ENCODE measurements around the gene BTNL2.

DNA sequence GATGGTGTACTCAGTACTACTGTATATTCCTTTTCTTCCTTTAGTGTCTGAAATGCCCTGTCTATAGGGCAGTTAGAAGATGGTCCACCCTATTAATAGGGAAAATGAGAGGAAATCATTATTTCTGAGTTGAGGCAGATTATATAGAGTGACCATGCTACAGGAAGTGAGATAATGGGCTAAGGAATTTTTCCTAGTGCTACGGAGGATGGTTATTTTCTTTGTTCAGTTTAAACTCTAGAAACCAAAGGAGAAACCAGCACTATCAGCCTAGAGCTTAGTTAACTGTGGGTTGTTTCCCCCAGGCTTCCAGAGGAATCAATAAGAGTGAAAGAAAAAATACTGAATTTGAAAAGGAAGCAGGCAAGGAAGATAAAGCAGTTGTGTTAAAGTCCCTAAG is 35.8 kb downstream of the BTNL2 start:
- TF ChIP-seq, protein P1, sequence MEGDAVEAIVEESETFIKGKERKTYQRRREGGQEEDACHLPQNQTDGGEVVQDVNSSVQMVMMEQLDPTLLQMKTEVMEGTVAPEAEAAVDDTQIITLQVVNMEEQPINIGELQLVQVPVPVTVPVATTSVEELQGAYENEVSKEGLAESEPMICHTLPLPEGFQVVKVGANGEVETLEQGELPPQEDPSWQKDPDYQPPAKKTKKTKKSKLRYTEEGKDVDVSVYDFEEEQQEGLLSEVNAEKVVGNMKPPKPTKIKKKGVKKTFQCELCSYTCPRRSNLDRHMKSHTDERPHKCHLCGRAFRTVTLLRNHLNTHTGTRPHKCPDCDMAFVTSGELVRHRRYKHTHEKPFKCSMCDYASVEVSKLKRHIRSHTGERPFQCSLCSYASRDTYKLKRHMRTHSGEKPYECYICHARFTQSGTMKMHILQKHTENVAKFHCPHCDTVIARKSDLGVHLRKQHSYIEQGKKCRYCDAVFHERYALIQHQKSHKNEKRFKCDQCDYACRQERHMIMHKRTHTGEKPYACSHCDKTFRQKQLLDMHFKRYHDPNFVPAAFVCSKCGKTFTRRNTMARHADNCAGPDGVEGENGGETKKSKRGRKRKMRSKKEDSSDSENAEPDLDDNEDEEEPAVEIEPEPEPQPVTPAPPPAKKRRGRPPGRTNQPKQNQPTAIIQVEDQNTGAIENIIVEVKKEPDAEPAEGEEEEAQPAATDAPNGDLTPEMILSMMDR (conservative IDR thresholded peaks at IDR 0.05; ENCODE audit: low read length) = no peak
- TF ChIP-seq EZH2phosphoT487 (IDR thresholded peaks at IDR 0.05; ENCODE audit: borderline replicate concordance) = no peak

All from Loucy (cell line).